Sigmoid colon (tissue), 7 donors: ENCODE data around the gene ADAMTSL1. TPM values are rescaled to one million over a fixed set of nuclear protein-coding genes. Genes with fewer than 3 reads are reported as not detected.

Experiments used
- DNase-seq: peaks from one replicate; pipeline ENCODE4 v3.0.0-alpha.2; 2019
- H3K27ac ChIP-seq, 4 donors: fragments of 200-600 bp; sonication (generic); one replicate each; pipeline ENCODE4 v1.5.1; 2016 to 2019; ENCODE audit warnings: mild to moderate bottlenecking in 1 of 4
- H3K27me3 ChIP-seq, 3 donors: fragments of 200-600 bp; sonication (generic); one replicate each; pipeline ENCODE4 v1.5.1; 2019; ENCODE audit warnings: mild to moderate bottlenecking in 1 of 3
- H3K36me3 ChIP-seq, 4 donors: fragments of 200-600 bp; sonication (generic); one replicate each; pipeline ENCODE4 v1.5.1; 2016 to 2019
- H3K4me1 ChIP-seq, 4 donors: fragments of 200-600 bp; sonication (generic); one replicate each; pipeline ENCODE4 v1.5.1; 2017 to 2019
- H3K4me3 ChIP-seq, 4 donors: fragments of 200-600 bp; sonication (generic); one replicate each; pipeline ENCODE4 v1.5.1; 2017 to 2019; ENCODE audit warnings: mild to moderate bottlenecking in 2 of 4, moderate library complexity in 1 of 4
- H3K9me3 ChIP-seq, 4 donors: fragments of 200-600 bp in 3 of 4; sonication (generic) in 3 of 4; one replicate each; pipeline versions ENCODE4 v1.5.1 to v1.6.1; 2013 to 2019
- EP300 ChIP-seq, 4 donors: sonication (generic); formaldehyde crosslinking; IDR thresholded peaks; one replicate each; pipeline ENCODE4 v1.6.1; 2017; ENCODE audit warnings: antibody characterized with exemption in 4 of 4
- POLR2A ChIP-seq, 2 donors: fragments of 450-650 bp; IDR thresholded peaks; one replicate each; pipeline ENCODE4 v1.6.1; 2016; ENCODE audit warnings: antibody characterized with exemption in 2 of 2, mild to moderate bottlenecking in 2 of 2, moderate library complexity in 2 of 2
- POLR2AphosphoS5 ChIP-seq, 4 donors: sonication (generic); formaldehyde crosslinking; IDR thresholded peaks; one replicate each; pipeline ENCODE4 v1.6.1; 2017; ENCODE audit warnings: antibody characterized with exemption in 4 of 4
- WGBS, 2 donors: extraction: QIAGEN DNeasy Blood & Tissue Kit; methylation state at CpG; one replicate each; pipeline ENCODE4 v1.1.7; 2013; 5-methylcytosine and 5-hydroxymethylcytosine counted together
- intact Hi-C: fragments of 100-400 bp; cut with DNase I; formaldehyde crosslinking; loops from one replicate; pipeline ENCODE4 v1.15.1; 2023
- polyA plus RNA-seq, 3 donors: library from polyadenylated mRNA; stranded (reverse); fragments of 200-250 nt; gene quantifications; one replicate each; pipeline ENCODE4 v1.2.3, GENCODE V29; 2013
- total RNA-seq, 4 donors: library from RNA; depleted of rRNA; stranded (reverse); fragments of >200 nt; gene quantifications; one replicate each; pipeline ENCODE4 v1.1.0, GENCODE V29; 2016
- TF ChIP-seq, protein P1 (sequence below), 4 experiments: fragments of 450-650 bp in 3 of 4; fragments of 200-600 bp in 1 of 4; IDR thresholded peaks; one replicate each; pipeline ENCODE4 v1.5.1; 2016 to 2019; ENCODE audit warnings: antibody characterized with exemption in 4 of 4, mild to moderate bottlenecking in 3 of 4, moderate library complexity in 2 of 4
- donor health status: healthy with polysubstance abuse.
- donor health status: Bipolar disorder and iron deficiency.
- donor health status: healthy.

Gene ADAMTSL1
- total and polyA plus RNA-seq, 7 donors = 1.4 to 13.6 (median 6.5) TPM

DNA sequence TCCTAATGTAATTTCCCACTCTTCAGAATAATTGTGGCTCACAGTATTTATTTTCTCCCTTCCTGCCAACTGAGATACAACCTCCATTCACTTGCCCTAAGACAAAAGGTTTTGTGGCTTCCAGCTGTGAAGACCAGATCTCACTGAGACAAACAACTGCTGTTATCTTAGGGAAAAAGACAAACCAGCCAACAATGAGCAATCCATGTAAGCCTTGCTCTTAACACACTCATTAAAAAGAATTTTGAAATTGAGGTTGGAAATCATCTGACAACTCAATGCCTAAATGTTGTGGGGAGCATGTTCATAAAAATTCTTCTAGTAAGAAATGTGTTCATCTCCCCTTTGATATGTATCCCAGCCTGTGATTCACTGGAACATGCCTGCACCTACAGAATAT, 132.9 kb downstream of the ADAMTSL1 start:
- Histone ChIP-seq H3K4me1 (peaks cover 0 to 42% (median 34%) of the 10 kb centered on the region in 4 donors), H3K36me3 (no peaks in the 10 kb centered on the region), H3K4me3 (no peak overlapping the region), H3K27ac (peak overlapping the region; percentile 37 to 50 (median 46)), H3K27me3 (no peaks in the 10 kb centered on the region), H3K9me3 (no peaks in the 10 kb centered on the region)
- intact Hi-C loops = loop anchor here (5.0 to 10.0 kb wide), 2 partner anchors 112 to 350 kb away; no protein-coding TSS in a partner anchor
- TF ChIP-seq POLR2AphosphoS5 (IDR thresholded peaks at IDR 0.05) (no peak), EP300 (IDR thresholded peaks at IDR 0.05) (no peak), POLR2A (IDR thresholded peaks at IDR 0.05) (no peak)
- TF ChIP-seq, protein P1, sequence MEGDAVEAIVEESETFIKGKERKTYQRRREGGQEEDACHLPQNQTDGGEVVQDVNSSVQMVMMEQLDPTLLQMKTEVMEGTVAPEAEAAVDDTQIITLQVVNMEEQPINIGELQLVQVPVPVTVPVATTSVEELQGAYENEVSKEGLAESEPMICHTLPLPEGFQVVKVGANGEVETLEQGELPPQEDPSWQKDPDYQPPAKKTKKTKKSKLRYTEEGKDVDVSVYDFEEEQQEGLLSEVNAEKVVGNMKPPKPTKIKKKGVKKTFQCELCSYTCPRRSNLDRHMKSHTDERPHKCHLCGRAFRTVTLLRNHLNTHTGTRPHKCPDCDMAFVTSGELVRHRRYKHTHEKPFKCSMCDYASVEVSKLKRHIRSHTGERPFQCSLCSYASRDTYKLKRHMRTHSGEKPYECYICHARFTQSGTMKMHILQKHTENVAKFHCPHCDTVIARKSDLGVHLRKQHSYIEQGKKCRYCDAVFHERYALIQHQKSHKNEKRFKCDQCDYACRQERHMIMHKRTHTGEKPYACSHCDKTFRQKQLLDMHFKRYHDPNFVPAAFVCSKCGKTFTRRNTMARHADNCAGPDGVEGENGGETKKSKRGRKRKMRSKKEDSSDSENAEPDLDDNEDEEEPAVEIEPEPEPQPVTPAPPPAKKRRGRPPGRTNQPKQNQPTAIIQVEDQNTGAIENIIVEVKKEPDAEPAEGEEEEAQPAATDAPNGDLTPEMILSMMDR (IDR thresholded peaks at IDR 0.05) = no peak
- no peak for DNase-seq

GRCh38 chr9:18608371-18608770, 134.4 kb downstream of the ADAMTSL1 start:
- intact Hi-C loops = loop anchor here (5.0 to 10.0 kb wide), 2 partner anchors 114 to 351 kb away; no protein-coding TSS in a partner anchor
- H3K4me3 ChIP-seq = no peak overlapping the region
- 89 to 95% methylated on average over 1 of the region's 1 CpG for WGBS, 2 donors
- no peak for TF ChIP-seq EP300 (IDR thresholded peaks at IDR 0.05)
- no peak for TF ChIP-seq POLR2A (IDR thresholded peaks at IDR 0.05)
- TF ChIP-seq POLR2AphosphoS5 (IDR thresholded peaks at IDR 0.05) = no peak
- TF ChIP-seq, protein P1 (IDR thresholded peaks at IDR 0.05) = no peak
- H3K36me3 ChIP-seq = no peaks in the 10 kb centered on the region
- peaks cover 0 to 42% (median 35%) of the 10 kb centered on the region in 4 donors for H3K4me1 ChIP-seq
- H3K27ac ChIP-seq = no peak overlapping the region
- DNase-seq = no peak
- no peaks in the 10 kb centered on the region for H3K9me3 ChIP-seq
- H3K27me3 ChIP-seq = no peaks in the 10 kb centered on the region

DNA sequence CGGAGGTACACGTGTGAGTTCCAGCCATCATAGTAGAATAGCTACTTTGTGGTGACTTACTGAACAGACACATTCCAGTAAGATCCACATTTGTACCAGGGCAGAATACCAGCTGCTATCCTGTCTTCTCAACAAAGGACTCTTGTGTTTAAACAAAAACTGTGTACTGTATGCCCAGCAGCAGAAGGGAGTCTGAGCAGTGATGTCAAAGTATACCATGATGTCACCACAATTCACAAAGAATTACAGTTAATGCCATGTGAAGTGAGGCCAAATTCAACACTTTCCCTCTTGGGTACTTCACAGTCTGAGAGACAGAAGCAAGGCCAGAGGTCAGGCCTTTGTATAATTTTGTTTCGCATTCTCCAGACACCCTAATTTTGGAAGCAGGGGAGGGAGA, 137.0 kb downstream of the ADAMTSL1 start:
- Histone ChIP-seq H3K9me3 (no peaks in the 10 kb centered on the region), H3K36me3 (no peaks in the 10 kb centered on the region), H3K4me1 (peaks cover 0 to 25% (median 22%) of the 10 kb centered on the region in 4 donors), H3K4me3 (no peak overlapping the region), H3K27ac (peak overlapping the region in 2 of 4 donors; percentile 11 to 32), H3K27me3 (no peaks in the 10 kb centered on the region)
- WGBS, 2 donors = 82 to 86% methylated on average over 3 of the region's 3 CpGs
- DNase-seq = no peak
- intact Hi-C loops = no loop called here
- TF ChIP-seq POLR2AphosphoS5 (IDR thresholded peaks at IDR 0.05) = no peak

DNA sequence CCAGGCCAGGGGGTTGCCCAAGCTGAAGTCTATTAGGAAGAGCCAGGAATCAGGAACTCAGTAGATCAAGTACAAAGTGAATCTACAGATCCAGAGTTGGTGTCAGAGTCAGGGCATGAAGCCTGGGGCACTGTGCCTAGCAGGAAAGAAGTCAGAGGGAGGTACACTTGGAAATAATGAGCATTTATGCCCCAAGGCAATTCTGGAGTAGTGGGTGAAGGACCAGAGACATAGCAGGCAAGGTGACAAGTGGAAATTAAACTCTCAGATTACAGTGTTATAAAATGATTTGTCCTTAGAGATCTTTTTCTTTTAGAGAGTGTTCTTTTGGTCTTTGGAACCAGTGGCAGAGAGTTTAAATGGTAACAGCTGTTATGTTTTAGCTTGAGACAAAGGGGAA, 138.0 kb downstream of the ADAMTSL1 start:
- TF ChIP-seq POLR2AphosphoS5 (IDR thresholded peaks at IDR 0.05) (no peak), EP300 (IDR thresholded peaks at IDR 0.05) (no peak), POLR2A (IDR thresholded peaks at IDR 0.05) (no peak)
- TF ChIP-seq, protein P1 (IDR thresholded peaks at IDR 0.05) = no peak
- no peak for DNase-seq
- Histone ChIP-seq H3K4me3 (no peak overlapping the region), H3K36me3 (no peaks in the 10 kb centered on the region), H3K4me1 (peaks cover 0 to 16% (median 13%) of the 10 kb centered on the region in 4 donors), H3K27ac (no peak overlapping the region), H3K9me3 (no peaks in the 10 kb centered on the region), H3K27me3 (no peaks in the 10 kb centered on the region)
- intact Hi-C loops = no loop called here

DNA sequence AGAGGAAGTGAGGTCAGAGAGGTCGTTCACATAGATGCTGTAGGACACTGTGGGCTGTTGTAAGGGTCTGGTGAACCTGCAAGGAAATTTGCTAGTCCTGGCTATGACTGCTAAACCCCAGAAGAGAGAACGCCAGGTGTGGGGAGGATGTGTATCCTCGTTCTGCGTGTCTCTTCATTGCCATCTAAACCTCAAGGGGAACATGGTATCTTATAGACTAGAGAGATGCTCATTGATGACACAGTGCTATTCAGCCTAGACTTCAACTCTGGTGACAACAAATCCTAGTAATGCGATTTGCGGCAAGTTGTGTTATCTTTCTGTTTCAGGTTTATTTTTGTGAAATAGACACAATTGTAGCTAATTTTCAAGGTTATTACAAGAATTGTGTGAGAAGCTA, 140.2 kb downstream of the ADAMTSL1 start:
- TF ChIP-seq, protein P1 (IDR thresholded peaks at IDR 0.05) = no peak
- TF ChIP-seq POLR2A (IDR thresholded peaks at IDR 0.05) = no peak
- no peak for TF ChIP-seq POLR2AphosphoS5 (IDR thresholded peaks at IDR 0.05)
- TF ChIP-seq EP300 (IDR thresholded peaks at IDR 0.05) = no peak
- H3K9me3 ChIP-seq = no peaks in the 10 kb centered on the region
- no peaks in the 10 kb centered on the region for H3K27me3 ChIP-seq
- H3K4me1 ChIP-seq = peaks cover 0 to 15% (median 12%) of the 10 kb centered on the region in 4 donors
- no peak for DNase-seq
- H3K4me3 ChIP-seq = no peak overlapping the region
- H3K36me3 ChIP-seq = no peaks in the 10 kb centered on the region
- 88 to 95% methylated on average over 6 of the region's 6 CpGs for WGBS, 2 donors
- no peak overlapping the region for H3K27ac ChIP-seq
- intact Hi-C loops = no loop called here
